Brain pericyte (primary cell): Measurements from ENCODE around the gene ATRN.

Experiments
- DNase-seq: peaks from one replicate; pipeline ENCODE4 v3.0.0-alpha.2; 2012; ENCODE audit warnings: low read depth, low spot score

ATRN gene

DNA sequence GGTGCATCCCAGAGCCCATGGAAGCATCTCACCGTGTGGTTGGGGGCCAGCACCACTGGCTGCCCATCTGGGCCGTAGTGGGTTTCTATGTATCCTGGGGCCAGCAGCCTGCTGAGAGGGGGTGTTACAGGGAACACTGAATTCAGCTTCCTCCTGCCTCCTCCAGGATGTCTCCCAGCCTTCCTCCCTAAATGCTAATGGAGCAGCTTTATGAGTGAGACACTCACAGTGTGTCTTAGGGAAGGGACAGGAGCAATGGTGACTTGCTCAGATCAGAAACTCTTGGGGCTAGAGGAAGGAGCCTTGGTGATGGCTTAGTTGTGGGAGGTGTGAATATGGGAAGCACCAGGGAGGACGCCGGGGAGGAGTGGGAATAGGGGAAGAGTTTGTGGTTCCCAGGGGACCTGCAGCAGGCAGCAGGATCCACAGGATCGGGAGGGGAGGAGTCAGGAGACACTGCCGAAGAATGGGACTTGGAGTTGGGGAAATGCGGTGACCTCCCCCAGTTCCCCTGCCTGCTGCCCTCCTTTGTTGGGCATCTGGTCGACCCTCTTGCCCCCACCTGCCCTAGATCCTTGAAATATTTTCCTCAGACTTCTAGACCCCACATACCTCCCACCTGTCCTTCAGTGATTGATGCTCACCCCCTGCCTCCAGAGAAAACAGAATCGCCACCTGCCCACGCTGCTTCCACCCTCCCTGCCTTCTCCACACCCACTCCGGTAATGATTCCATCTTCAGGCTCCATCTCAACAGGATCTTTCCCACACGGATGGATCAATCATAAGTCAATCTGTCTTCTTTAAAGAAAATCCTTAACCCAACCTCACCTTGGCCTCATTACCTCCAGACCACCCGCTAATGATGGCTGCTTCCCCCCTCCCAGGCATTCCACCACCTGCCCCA is 204.4 kb downstream of the ATRN start:
- no peak for DNase-seq

DNA sequence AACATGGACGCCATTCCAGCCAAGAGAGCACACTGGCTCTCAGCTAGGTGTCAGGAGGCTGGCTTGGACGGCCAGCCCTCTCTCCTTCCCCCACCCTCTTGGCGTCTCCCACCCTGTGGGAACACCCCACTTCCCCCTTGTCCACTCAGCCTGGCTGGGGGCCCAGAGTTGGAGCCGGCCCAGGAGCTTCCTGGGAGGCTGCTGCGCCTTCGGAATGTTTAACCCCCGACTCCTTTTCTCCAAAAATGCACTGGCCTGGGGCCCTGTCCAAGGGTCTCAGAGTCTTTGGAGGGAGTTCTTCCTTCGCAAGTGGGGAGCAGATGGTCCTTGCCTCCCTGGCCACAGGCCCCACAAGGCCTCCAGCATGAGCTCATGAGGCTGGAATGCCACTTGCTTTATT is 206.9 kb downstream of the ATRN start:
- DNase-seq, result no peak

DNA sequence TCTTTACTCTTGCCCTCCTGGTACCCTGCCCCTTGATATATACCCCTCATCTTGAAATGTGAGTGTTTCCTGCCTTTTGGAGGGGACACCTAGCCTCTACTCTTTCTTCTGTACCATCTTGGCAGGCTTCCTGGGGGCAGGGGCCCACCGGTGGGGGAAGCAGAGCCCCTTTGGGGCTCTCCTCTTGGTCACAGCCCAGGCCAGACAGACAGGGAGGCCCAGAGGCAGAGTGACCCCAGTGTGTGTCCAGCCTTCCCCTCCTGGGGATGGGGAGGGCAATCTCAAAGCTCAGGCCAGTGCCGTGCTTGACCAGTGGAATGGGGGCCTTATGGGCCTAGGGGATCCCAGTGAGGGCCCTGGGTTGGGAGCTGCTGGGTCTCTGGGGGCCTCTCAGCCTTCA is 207.4 kb downstream of the ATRN start:
- no peak for DNase-seq

DNA sequence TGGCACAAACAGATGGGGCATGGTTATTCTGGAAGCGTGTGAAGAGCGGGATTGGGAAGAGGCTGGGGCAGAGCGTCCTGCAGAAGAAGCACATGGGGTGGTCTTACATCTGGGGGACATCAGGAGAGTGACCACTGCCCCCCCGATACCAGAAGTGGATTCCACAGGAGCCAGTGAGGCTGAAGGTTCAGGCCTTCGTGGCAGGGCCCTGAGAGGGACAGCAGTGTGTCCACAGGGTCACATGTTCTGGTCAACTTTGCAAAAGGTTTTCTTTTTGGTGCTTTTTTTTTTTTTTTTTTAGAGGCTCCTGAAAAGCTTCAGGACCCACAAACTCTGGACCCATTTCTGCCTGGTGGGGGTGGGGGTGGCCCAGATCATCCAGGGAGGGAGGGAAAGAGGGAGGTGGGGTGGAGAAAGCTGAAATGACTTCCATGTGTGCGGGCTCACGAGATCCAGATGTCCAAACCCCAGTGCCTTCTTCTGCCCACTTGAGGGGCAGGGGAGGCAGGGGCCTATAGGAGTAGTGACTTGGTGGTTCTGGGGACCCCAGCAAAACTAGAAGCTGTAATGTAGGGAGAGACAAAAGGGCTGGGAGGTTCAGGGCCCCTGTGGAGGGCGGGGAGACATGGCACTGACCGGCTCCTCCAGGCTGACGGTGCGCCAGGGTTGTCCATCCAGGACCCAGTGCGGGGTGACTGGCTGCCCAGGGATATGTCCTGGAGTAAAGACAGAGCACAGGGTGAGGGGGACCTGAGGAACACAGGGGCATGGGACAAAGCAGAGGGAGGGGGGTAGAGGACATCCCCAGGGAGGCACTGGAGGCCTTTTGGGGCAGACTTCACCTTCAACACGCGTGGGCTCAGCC is 208.3 kb downstream of the ATRN start:
- no peak for DNase-seq

DNA sequence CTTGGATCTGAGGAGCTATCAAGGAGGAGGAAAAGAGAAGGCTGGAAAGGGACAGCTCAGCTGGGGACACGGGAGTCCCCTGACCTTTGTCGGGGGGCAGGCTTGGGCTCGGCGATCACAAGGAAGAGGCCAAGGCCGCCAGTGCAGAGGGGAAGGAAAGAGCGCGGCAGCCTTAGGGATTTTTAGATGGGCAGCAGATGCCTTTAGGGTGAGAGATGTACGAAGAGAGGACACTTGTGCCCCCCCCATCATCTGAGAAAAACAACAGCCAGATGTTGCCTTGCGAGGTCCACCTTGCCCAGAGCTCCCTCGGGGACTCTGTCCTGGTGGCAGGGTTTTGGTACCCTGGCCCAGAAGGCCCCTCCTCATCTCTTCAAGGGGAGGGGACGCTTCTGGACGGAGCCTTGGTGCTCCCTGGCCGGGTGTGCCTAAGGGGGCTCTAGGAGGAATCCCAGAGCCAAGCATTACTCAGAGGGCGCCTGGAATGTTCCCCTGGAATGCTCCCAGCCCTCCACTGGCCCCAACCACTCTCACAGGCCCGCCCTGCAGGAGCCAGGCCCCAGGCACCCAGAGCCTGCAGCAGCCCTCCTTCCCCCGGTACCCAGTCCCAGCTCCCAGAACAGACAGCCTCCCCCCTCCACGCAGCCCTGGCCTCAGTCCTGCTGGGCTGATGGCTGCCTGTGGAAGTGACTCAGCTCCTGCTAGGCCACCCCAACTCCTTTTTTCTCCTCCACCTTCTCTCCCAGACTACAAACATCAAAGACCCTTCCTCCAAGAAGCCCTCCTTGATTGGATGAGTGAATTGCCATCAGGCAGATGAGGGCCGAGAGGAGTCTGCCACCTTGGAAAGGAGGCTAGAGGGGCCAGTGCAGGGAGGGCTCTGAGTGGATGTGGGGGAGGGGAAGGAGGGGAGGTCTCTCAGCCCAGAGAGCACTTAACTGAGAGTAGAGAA is 209.2 kb downstream of the ATRN start:
- DNase-seq, result no peak

DNA sequence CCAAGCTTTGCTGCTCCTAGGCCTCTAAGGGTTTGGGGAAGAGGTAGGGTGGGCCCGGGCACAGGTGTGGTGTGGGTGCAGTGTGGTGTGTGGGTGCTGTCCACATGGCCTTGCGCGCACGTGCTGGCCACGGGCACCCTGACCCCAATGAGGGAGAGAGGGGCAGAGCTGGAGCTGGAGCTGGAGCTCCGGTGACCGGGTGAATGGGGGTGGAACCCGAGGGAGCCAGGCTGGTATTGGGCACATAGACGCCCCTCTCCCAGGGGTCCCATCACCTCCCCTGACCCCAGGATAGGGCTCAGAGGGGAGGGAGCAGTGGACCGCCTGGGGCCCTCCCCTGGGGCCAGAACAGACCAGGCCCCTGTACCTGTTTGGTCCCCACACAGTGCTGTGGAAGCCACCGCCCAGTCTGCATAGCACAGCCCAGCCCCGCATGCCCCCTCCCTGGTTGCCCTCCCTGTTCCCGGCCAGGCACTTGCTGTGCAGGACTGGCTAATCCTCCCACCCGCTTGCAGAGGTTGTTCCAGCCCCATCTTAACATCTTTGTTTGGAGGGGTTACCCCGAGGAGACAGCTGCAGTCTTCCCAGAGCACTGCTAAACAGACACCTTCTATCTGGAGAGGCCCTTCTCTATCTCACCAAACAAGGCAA is 210.0 kb downstream of the ATRN start:
- DNase-seq, result no peak

DNA sequence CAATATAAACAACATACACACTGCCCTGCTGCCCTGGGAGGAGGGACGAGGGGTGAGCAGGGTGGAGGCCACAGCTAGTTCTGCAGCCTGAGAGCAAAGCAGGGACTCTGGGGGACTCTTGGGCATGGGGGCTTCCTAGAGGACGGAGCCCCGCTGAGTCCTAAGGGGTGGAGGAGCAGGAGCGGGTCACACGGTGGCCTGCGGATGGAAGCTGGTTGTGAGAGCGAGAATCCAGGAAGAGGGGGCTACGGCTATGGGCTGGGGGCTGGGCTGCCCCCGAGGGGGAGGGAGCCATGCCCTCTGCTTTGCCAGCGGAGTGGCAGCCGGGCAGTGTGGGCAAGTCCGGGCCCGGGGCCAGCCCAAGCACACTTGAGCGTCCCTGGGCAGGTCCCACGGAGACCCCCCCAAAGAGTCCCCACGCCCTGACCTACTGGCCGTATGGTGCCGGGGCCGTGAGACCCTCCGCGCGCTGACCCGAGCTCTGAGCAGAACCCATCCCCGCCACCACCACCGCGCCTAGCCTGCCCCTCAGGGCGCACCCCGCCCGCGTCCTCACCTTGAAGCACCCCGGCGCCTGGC is 210.6 kb downstream of the ATRN start:
- no peak for DNase-seq

DNA sequence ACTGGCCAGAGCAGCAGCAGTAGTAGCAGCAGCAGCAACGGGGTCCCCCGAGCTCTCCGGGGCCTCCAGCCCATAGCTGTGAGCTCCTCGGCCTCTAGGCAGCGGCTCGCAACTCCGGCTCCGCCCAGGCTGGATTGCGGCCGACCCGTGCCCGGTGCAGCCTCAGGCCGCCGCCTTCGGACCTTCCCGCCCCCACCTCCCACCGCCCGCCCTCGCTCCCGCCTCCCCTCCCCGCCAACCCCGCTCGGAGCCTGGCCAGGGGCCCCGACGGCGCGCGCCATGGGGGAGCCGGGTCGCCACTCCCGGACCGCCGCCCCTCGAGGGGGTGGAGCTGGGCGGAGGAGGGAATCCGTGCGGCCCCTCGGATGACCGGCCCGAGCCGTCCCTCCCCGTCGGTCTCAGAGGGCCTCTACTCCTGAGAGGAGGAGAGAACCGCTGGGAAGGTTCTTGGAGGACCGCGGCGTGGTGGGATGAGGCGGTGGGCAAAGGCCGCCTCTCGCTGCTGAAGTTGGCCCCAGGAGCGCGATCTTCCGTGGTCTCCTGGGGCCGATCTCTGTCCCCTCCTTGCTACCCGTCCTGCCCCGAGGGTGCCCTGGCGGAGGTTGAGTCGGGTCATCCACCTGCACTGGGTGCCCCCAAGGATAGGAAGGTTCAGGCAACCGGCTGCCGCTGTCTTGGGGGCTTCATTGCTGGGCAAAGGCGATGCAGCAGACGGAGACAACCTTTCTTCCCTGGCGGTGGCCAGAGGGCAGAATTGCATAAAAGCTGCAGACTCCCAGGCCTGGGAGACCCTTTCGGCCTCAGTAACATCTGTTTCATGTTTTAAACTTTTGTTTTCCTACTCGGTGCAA is 211.3 kb downstream of the ATRN start, which contains the start of gene ADAM33:
Gene ADAM33, minus strand, starts transcription at position 80 of the 851 bp plus-strand sequence. Its CDS starts 6 bp downstream, at position 74.
- no peak for DNase-seq

DNA sequence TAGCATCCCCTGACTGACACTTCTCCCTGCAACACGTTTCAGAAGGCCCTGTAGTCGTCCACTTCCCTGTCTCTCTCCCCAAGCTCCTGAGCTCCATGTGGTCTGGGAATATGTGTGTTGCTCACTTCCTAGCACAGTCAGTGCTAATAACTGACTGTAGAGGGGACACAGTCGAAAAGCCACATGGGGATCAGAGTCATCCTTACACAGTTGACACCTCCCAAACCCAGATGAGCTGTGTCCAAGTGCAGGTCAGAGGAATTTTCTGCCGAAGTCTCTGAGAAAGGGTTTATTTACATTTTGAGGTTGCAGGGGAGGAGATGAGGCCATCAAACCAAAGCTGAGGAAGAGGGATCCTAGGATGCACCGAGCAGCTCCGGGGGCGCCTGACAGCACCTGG is 214.5 kb downstream of the ATRN start:
- no peak for DNase-seq

DNA sequence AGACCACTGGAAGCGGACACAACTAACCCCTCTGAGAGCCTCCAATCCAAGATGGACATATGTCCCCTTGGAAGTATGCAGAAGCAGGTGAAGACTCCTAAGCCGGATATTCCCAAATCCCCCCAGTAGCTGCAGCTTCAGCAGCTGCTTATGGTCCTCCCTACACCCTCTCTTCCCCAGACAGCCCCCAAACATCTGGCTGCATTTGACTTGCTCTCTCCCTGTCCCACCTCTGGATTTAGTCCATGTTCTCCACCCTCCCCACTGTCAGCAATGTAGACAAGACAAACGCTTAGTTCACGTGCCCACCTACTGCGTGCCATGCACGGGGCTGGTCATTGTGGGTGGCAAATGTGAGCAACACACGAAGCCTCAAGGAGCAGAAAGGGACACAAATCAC is 215.6 kb downstream of the ATRN start:
- no peak for DNase-seq

DNA sequence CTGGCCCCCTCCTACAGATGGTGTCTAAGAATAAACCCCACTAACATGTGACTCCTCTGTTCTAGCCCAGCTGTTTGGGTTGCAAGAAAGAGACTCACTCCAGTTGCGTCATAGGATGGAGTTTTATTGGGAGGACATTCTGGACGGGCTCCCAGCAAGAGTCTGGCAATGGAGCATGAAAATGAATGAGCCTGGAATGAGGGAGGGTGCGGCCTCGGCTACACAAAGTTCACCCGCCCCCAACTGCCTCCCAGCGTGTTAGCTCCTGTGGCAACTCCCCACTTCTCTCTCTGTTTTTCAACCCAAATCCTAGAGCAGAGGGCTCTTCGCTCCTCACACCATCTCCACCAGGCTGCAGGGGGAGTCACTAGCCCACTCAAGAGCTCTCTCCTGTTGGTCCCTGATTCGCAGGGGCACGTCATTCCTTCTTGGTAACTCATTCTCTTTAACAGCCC is 216.1 kb downstream of the ATRN start:
- DNase-seq, result peak; percentile 33

DNA sequence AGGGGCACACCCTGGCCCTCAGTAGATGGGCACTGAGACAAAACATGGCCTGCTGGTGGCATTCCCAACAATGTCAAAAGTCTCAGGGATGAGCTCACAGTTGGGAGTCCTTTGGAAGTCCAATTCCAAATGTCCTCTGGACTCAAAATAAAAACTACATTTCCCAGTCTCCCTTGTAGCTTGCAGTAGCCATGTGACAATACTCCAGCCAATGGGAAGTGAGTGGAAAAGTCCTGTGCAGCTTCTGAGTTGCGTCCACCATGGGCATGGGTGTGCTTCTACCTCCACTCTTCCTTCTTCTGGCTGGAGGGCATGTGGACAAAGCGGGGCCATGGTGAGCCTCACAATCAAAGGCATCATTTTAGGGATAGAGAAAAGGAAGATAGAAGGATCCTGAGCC is 216.8 kb downstream of the ATRN start:
- no peak for DNase-seq

DNA sequence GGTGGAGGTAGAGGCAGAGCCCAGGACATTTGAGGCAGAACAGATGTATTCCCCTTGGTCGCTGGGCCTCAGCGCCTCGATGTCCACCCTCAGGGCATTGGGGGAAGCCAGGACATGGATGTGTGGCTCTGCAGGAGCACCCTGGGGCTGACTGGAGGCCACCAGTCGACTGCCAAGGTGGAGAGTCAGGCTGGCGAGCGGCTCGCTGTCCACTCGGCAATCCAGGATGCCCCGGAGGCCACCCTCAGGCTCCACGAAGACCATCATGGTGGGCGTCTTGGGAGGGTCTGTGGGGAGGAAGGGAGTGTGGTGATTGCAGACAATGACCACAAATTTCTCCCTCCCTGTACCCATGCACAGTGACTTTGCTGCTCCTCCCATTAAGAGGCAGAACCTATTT is 219.2 kb downstream of the ATRN start:
- no peak for DNase-seq

DNA sequence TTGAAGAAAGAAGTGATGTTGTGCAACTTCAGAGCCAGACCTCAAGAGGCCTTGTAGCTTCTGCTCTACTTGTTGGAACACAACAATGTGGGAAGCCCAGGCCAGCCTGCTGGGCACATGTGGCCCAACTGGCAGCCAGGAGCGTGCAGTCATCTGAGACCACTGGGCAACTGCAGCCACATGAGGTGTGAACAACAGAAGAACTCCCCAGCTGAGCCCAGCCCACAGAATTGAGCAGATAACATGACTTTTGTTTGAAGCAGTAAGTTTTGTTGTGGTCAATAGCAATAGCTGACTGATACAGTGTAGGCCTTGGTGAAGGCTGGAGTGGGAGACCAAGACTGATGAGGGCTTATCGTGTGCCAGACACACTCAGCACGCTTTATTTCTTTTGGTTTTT is 219.6 kb downstream of the ATRN start:
- no peak for DNase-seq

DNA sequence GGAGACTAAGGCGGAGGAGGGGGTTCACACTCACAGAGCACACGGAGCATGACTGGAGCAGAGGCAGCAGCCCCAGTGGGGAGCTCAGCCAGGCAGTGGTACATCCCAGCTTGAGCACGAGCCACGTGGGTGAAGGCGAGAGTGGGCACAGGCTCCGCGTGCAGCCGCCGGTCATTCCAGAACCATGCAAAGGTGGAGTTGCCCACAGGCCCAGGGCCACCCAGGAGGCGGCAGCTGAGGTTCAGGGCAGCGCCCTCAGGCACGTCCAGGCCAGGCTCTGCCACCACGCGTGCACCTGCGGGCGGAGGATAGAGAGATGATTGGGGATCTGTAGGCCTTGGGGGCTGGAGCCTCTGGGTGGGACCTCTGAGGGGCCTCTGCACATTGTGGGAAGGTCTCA is 220.5 kb downstream of the ATRN start:
- no peak for DNase-seq

DNA sequence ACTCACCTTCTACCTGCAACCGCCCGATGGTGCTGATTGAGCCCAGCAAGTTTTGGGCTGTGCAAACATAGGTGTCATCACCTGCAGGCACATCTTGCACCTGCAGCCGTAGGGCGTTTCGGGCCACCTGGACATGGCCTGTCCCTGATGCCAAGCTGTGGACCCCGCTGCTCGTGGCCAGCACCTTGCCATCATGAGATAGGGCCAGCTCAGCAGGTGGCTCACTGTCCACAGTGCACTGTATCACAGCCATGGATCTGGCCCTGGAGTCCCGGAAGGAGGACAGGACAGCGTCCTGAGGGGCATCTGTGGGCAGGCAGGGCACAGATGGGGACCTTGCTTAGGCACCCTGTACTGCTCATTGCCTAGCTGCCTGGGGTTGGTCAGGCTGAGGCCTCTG is 221.1 kb downstream of the ATRN start:
- DNase-seq, result no peak

DNA sequence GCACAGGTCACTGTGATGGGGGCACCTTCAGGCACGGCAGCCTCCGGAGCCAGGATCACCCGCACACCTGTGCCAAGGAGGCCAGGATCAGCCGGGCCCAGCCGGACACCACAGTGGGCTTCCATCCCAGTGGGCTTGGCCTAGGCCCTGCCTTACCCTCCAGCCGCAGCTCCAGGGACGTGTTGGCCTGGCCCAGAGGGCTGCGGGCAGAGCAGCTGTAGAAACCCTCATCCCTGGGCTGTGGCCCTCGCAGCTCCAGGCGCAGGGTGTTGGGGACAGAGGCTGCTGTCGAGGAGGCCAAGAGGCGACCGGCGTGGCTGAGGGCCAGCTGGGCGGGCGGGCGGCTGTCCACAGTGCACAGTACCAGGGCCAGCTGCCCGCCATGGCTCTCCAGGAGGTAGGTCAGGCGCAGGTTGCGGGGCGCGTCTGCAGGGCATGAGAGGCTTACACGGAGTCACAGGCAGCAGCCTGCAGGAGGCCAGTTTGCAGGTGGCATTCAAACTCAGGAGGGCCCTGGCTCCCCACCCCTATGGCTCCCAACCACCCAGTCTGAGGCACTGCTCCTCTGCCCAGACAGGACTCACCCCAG is 222.0 kb downstream of the ATRN start:
- no peak for DNase-seq

DNA sequence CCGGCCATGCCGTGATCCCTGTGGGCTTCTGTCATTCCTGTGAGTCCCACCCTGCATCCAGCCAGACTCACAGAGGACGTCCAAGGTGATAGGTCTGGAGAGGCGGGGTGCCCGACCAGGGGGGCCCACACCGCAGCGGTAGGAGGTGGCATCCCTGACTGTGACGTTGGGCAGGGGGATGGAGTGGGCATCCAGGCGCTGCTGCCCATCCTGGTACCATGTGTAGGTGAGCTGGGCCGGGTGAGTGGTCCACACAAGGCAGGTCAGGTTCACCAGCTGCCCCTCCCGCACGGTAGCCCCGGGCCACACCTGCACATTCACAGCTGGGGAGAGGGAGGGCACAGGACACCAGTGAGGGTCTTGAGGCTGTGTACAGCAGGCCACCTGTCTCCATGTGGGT is 222.6 kb downstream of the ATRN start:
- no peak for DNase-seq

DNA sequence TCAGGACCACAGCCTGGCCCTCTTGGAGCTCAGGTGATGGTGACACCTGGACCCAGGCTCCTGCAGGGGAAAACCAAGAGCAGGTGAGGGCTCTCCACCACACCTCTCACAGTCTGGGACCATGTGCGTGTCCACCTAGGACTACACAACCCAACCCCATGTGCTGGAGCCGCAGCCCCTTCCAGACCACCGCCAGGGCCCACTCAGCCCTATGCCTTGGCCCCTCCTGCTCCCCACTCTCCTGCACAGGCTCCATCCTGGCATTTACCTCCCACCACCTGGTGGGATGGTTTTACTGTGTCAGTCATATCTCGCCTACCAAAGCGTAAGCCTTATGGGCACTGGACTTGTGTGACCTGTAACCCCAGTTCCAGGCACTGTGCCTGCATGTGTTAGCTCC is 224.0 kb downstream of the ATRN start:
- DNase-seq, result no peak
